Measurements from ENCODE around the gene NF2. TPM values are rescaled to one million over a fixed set of nuclear protein-coding genes. Genes with fewer than 3 reads are reported as not detected.
A peak's percentile ranks its signal among the peaks of the same experiment; 100 is the strongest.

NF2 gene
- total RNA-seq, 1 donor from 2014 or later, result 42.4 TPM

DNA sequence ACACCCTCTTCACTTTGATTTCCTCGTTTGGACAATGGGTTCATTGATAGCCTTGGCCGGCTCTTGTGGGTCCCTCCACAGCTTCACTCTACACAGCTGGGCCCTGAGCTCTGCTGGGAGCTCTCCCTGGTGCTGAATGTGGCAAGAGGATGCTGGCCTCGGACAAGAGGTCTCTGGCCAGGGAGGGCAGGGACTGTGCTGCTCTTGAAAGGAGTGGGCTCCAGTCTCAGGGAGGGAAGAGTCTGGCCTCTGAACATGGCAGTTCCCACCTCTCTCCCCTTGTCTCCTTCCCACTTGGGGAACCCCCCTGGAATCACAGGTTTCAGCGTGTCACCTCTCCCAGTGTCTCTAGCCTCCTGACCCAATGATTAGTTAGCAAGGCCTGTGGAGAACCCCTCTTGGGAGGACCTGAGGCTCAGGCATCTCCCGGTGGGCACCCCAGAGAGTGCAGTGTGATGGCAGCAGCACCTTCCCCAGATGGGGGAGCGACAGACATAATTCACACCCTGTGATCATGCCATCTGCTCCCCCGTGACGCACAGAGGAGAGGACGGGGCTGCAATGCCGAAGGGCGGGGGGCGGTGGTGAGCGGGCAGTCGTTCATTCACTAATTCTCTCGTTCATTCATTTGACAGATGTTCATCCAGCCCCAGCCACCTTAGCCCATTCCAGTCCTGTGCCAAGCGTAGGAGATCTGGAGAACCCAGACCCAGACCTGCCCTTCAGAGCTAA lies 113.5 kb downstream of the NF2 start:
- DNase-seq (peak; percentile 67), ATAC-seq (peak; percentile 70 to 74)
- Histone ChIP-seq H3K9me3 (no peaks in the 10 kb centered on the region), H3K27me3 (ENCODE audit: low read depth) (peaks cover 60% of the 10 kb centered on the region), H3K4me1 (peaks cover 3% of the 10 kb centered on the region), H3K4me3 (no peak overlapping the region), H3K27ac (no peak overlapping the region), H3K36me3 (no peaks in the 10 kb centered on the region)
- TF ChIP-seq, protein P1, sequence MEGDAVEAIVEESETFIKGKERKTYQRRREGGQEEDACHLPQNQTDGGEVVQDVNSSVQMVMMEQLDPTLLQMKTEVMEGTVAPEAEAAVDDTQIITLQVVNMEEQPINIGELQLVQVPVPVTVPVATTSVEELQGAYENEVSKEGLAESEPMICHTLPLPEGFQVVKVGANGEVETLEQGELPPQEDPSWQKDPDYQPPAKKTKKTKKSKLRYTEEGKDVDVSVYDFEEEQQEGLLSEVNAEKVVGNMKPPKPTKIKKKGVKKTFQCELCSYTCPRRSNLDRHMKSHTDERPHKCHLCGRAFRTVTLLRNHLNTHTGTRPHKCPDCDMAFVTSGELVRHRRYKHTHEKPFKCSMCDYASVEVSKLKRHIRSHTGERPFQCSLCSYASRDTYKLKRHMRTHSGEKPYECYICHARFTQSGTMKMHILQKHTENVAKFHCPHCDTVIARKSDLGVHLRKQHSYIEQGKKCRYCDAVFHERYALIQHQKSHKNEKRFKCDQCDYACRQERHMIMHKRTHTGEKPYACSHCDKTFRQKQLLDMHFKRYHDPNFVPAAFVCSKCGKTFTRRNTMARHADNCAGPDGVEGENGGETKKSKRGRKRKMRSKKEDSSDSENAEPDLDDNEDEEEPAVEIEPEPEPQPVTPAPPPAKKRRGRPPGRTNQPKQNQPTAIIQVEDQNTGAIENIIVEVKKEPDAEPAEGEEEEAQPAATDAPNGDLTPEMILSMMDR (IDR thresholded peaks at IDR 0.05), result no peak
- intact Hi-C loops (cut with DNase I), result no loop called here

DNA sequence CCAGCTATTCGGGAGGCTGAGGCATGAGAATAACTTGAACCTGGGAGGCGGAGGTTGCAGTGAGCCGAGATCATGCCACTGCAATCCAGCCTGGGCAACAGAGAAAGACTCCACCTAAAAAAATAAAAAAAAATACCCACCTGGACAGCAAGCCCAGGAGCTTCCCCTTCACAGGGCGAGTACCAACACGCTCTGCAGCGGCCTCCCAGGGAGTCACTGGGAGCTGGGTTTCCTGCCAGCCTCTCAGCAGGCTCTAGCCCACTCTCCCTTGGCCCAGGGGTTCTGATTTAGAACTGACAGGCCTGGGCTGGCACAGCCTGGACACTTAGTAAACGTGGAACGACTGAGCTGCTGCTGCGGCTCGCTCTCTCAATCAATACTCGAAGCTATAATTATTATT lies 114.4 kb downstream of the NF2 start:
- intact Hi-C loops (cut with DNase I), result no loop called here
- peaks cover 68% of the 10 kb centered on the region for H3K27me3 ChIP-seq (ENCODE audit: low read depth)
- no peaks in the 10 kb centered on the region for H3K36me3 ChIP-seq

DNA sequence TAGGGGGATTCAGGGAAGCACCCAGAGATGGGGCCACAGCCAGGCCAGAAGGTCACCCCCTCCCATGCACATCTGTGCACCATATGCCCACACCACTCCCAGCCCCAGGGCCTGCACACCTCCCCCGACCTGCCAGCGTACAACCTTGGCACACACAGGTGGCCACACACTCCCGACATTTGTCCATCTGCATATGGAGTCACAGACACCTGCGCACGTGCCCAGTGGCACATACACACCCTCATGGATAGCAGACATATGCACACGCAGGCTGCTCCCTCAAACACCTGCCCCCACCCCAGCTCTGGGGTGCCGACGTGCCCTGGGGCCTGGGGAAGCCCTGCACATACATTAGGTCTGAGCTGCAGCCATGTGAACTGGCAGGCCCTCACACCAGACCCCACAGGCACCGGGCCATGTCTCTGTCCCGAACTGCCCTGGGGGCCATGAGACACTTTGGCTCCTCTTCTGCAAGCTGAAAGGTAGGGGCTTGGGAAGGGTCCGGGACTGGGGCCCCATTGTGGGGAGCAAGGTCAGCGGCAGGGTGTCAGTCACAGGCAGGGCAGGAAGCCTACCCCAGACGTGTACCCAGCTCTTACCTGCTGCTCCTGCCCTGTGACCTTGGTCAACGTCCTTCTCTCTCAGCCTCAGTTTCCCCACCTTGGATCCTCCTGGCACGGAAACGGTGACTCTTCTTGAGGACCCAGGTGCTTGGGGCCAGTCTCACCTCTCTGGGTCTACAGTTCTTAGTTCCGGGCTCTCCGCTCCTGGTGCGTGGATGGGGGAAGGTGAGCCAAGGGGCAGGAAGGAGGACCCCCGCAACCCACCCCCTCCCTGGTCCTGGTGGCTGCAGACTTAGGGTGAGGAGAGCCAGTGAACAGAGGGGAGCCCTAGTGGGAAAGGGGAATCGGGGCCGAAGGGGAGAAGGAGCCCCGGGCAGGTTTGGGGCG lies 115.8 kb downstream of the NF2 start:
- Histone ChIP-seq H3K36me3 (no peaks in the 10 kb centered on the region), H3K4me3 (no peak overlapping the region), H3K27ac (no peak overlapping the region), H3K9me3 (no peaks in the 10 kb centered on the region), H3K4me1 (peaks cover 3% of the 10 kb centered on the region), H3K27me3 (ENCODE audit: low read depth) (peaks cover 67% of the 10 kb centered on the region)
- TF ChIP-seq, protein P1 (IDR thresholded peaks at IDR 0.05), result no peak
- intact Hi-C loops (cut with DNase I), result no loop called here
- ATAC-seq (no peak), DNase-seq (no peak)

More for the DNA sequence above, 114.4 kb downstream of the NF2 start:
- Histone ChIP-seq H3K4me1 (peaks cover 3% of the 10 kb centered on the region), H3K9me3 (no peaks in the 10 kb centered on the region), H3K27ac (no peak overlapping the region), H3K4me3 (no peak overlapping the region)
- TF ChIP-seq, protein P1 (IDR thresholded peaks at IDR 0.05), result no peak
- DNase-seq (no peak), ATAC-seq (no peak)

DNA sequence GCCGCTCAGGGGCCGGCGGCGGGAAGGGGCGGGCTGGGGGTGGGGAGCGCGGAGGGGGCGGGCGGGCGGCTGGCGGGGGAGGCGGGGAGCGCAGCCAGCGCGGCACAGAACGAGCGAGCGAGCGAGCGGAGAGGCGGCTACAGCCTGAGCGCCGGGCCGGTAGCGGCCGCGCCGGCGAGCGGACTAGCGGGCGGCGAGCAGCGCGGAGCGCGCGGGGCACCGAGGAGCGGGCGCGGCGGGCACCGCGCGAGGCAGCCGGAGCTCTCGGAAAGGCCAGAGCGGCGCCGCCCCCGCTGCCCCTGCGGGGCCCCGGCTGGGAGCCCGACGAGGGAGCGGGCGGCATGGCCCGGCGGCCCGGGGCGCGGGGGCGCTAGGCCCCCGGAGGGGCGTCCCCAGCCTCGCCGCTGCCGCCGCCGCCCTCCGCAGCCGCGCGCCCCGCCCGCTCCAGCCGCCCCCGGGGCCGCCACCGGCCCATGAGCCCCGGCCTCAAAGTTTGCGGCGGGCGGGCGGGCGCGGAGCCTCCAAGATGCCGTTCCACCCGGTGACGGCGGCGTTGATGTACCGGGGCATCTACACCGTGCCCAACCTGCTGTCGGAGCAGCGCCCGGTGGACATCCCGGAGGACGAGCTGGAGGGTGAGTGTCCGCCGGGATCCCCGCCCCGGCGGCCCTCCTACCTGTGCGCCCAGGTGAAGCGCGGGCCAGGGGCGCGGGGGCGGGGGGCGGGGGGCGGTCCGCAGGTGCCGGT lies 116.6 kb downstream of the NF2 start, which contains the start of gene CABP7:
CABP7 (plus strand) TSS at position 105 of the 747 bp plus-strand sequence; CDS start at position 527, 422 bp downstream.
- Histone ChIP-seq H3K36me3 (no peaks in the 10 kb centered on the region), H3K9me3 (no peaks in the 10 kb centered on the region), H3K27ac (no peak within 1 kb of the TSS), H3K4me1 (peaks cover 3% of the 10 kb centered on the region), H3K27me3 (ENCODE audit: low read depth) (peaks cover 65% of the 10 kb centered on the region), H3K4me3 (peak within 1 kb of the TSS; percentile 11)
- ATAC-seq (no peak), DNase-seq (no peak)
- TF ChIP-seq, protein P1 (IDR thresholded peaks at IDR 0.05), result no peak
- intact Hi-C loops (cut with DNase I), result no loop called here

DNA sequence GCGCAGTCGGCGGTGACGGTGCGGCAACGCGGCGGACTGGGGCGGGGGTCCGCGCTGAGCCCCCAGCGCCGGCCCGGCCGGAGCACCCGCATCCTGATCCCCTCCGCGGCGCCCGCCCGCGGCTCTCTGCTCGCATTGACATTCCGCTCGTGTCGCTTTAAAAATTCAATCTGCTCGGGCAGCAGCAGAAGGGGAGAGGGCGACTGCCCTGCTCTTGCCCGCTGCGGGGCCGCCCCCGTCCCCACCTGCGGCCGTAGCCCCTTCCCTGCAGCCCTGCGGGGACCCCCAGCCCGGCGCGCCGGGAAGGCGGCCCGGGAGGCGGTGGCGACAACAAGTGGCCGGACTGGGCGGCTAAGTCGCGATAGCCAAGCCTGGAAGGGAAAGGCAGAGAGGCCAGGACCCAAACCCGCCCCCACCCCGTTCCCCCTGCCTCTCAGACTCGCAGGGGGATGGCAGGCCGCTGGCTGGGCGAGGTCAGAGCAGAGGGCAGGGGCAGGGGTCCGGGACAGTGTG lies 117.4 kb downstream of the NF2 start:
- Histone ChIP-seq H3K9me3 (no peaks in the 10 kb centered on the region), H3K4me1 (peaks cover 3% of the 10 kb centered on the region), H3K27ac (no peak overlapping the region), H3K4me3 (no peak overlapping the region), H3K36me3 (no peaks in the 10 kb centered on the region), H3K27me3 (ENCODE audit: low read depth) (peaks cover 58% of the 10 kb centered on the region)
- TF ChIP-seq, protein P1 (IDR thresholded peaks at IDR 0.05), result no peak
- no peak for ATAC-seq
- intact Hi-C loops (cut with DNase I), result no loop called here
- DNase-seq, result no peak

All from lower lobe of right lung (tissue), 2 donors.